Lung (tissue), 12 donors: ENCODE measurements around the gene PRPF6. TPM values are rescaled to one million over a fixed set of nuclear protein-coding genes. Genes with fewer than 3 reads are reported as not detected.

Source experiments
- ATAC-seq: fragments of 200-7000 bp; cut with Tn5 transposase; one replicate; pipeline ENCODE4 v1.9.1; 2020; ENCODE audit warnings: moderate number of reproducible peaks; ENCODE audit not compliant: insufficient read depth, low FRiP score
- DNase-seq, 3 donors: peaks; one replicate each; pipeline ENCODE4 v3.0.0-alpha.2; 2013 to 2017
- H3K27ac ChIP-seq, 2 donors: one replicate each; pipeline ENCODE4 v1.5.1; 2013; ENCODE audit warnings: mild to moderate bottlenecking in 2 of 2, moderate library complexity in 2 of 2, control low read depth in 1 of 2, inconsistent platforms in 1 of 2, low read depth in 1 of 2, low read length in 1 of 2
- H3K27me3 ChIP-seq, 3 donors: one replicate each; pipeline ENCODE4 v1.5.1; 2013; ENCODE audit warnings: low read length in 2 of 3; ENCODE audit not compliant: control insufficient read depth in 3 of 3, insufficient read depth in 3 of 3
- H3K36me3 ChIP-seq, 4 donors: one replicate each; pipeline ENCODE4 v1.5.1; 2013; ENCODE audit warnings: low read length in 4 of 4, mild to moderate bottlenecking in 1 of 4, moderate library complexity in 1 of 4; ENCODE audit not compliant: control insufficient read depth in 4 of 4, insufficient read depth in 4 of 4
- H3K4me1 ChIP-seq, 5 donors: one replicate each; pipeline ENCODE4 v1.5.1; 2013; ENCODE audit warnings: low read length in 5 of 5, mild to moderate bottlenecking in 2 of 5, moderate library complexity in 1 of 5; ENCODE audit not compliant: control insufficient read depth in 5 of 5, insufficient read depth in 5 of 5
- H3K4me3 ChIP-seq: one replicate; pipeline ENCODE4 v1.5.1; 2013; ENCODE audit warnings: mild to moderate bottlenecking, control low read depth, moderate library complexity
- H3K9ac ChIP-seq, 2 donors: one replicate each; pipeline ENCODE4 v1.5.1; 2013; ENCODE audit warnings: low read length in 2 of 2, control low read depth in 1 of 2; ENCODE audit not compliant: insufficient read depth in 1 of 2
- H3K9me3 ChIP-seq, 4 donors: one replicate each; pipeline ENCODE4 v1.5.1; 2013; ENCODE audit warnings: low read length in 3 of 4, mild to moderate bottlenecking in 1 of 4, moderate library complexity in 1 of 4; ENCODE audit not compliant: control insufficient read depth in 4 of 4, insufficient read depth in 3 of 4
- CTCF ChIP-seq: IDR thresholded peaks from 2 replicates; pipeline ENCODE4 v1.5.1; 2012; ENCODE audit warnings: mild to moderate bottlenecking; ENCODE audit errors: control extremely low read depth, extremely low read depth
- WGBS, 2 donors: extraction: QIAGEN DNeasy Blood & Tissue Kit; methylation state at CpG; one replicate each; pipeline ENCODE4 v1.1.7; 2013; 5-methylcytosine and 5-hydroxymethylcytosine counted together
- polyA plus RNA-seq, 2 donors: library from polyadenylated mRNA; stranded (reverse); fragments of 200-250 nt; gene quantifications; one replicate each; pipeline ENCODE4 v1.2.1, GENCODE V29; 2013
- total RNA-seq, 2 donors: library from RNA; depleted of rRNA in 1 of 2; stranded (reverse); fragments of >200 nt in 1 of 2; gene quantifications; one replicate each; pipeline ENCODE4 v1.2.1, GENCODE V29; 2014 to 2021
- donor health status: control.
- donor health status: control.
- donor health status: Bipolar disorder and iron deficiency.
- donor health status: healthy.
- donor health status: DM: yes; HTN: yes; CAD: no.

Gene PRPF6
- total and polyA plus RNA-seq, 4 donors = 43.6 to 65.0 (median 54.2) TPM

DNA sequence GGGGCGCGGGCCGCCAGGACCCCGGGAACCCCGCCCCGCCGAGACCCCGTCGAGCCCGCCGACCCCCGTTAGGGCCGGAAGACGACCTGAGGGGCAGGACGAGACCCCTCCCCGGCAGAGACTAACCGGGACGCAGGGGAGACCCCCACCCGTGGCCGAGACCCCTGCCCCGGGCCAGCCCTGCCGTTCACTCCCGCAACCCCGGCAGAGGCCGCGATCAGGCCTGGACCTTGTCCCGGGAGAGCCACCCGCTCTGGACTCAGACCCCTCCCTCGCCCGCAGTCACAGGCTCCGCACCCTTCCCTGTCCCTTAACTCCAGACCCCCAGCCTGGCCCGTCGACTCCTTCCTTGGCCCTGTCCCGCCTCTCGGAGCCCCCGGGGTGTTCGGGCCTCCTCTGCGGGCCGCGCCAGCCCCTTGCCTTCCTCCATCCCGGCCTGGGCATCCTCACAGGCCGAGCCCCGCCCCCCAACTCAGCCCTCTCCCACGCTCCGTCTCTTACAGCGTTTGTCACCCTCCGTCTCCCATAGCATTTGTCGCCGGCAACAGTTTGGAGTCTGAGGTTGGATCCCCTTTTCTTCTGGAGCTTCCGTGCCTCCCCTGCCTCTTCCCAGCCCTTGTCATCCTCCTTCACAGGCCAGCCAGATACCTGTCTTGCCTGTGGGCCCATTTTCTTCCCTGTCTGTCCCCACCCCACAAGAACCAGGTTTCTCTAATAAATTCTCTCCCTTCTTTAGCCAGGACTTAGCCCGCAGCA is 82.6 kb downstream of the PRPF6 start:
- Histone ChIP-seq H3K27ac (peak overlapping the region; percentile 21 to 68), H3K9ac (peak overlapping the region; percentile 25 to 55), H3K36me3 (no peaks in the 10 kb centered on the region), H3K9me3 (no peaks in the 10 kb centered on the region), H3K4me3 (peak overlapping the region; percentile 72), H3K4me1 (peaks cover 7 to 17% (median 9%) of the 10 kb centered on the region in 5 donors), H3K27me3 (no peaks in the 10 kb centered on the region)
- WGBS, 2 donors = 2% methylated on average over 45 to 51 of the region's 51 CpGs
- no peak for TF ChIP-seq CTCF
- DNase-seq (no peak), ATAC-seq (no peak)

GRCh38 chr20:64064145-64064698 is 83.3 kb downstream of the PRPF6 start:
- TF ChIP-seq CTCF = no peak
- peak overlapping the region in 1 of 2 donors; percentile 25 for H3K9ac ChIP-seq
- H3K27me3 ChIP-seq = no peaks in the 10 kb centered on the region
- H3K27ac ChIP-seq = peak overlapping the region in 1 of 2 donors; percentile 68
- H3K4me1 ChIP-seq = peaks cover 7 to 17% (median 8%) of the 10 kb centered on the region in 5 donors
- no peak overlapping the region for H3K4me3 ChIP-seq
- DNase-seq = no peak
- peaks cover 0 to under 1% (median 0%) of the 10 kb centered on the region in 4 donors for H3K36me3 ChIP-seq
- no peak for ATAC-seq
- H3K9me3 ChIP-seq = no peaks in the 10 kb centered on the region
- WGBS, 2 donors = 39 to 60% methylated on average over 12 of the region's 12 CpGs

- no peak overlapping the region for H3K9ac ChIP-seq
- peaks cover 7 to 22% (median 8%) of the 10 kb centered on the region in 5 donors for H3K4me1 ChIP-seq
- no peak for DNase-seq
- no peak for ATAC-seq
- 46 to 48% methylated on average over 26 to 27 of the region's 27 CpGs for WGBS, 2 donors
- no peaks in the 10 kb centered on the region for H3K9me3 ChIP-seq
- no peak overlapping the region for H3K4me3 ChIP-seq
- H3K27me3 ChIP-seq = no peaks in the 10 kb centered on the region
- TF ChIP-seq CTCF = no peak
- H3K36me3 ChIP-seq = peaks cover 0 to 6% (median 1%) of the 10 kb centered on the region in 4 donors
- H3K27ac ChIP-seq = no peak overlapping the region
Observed at GRCh38 chr20:64065062-64065973, 84.4 kb downstream of the PRPF6 start.
